ENCODE measurements around the gene PLCB4.

The PLCB4 gene

DNA sequence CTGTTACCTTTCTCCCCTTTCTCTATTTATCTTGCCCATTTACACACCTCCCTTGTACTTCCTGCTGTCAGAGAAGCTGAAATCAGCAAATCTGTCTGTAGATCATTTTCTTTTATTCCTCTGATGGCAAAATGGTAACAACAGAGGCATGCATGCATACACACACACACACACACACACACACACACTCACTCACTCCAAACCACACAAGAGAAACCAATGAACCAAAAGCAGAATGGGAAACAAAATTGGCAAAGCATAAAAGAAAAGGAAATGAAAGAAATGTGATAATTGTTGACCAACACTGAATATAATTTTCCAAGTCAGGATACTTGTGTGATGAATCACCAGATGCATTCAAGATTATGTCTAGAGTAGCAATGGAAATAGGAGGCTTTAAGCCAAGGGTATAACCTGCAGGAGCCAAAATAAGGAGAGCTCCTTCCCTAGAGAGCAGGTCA is 172.4 kb downstream of the PLCB4 start:
- ATAC-seq (no peak), DNase-seq (no peak)
- no peak overlapping the region for H3K4me3 Mint-ChIP-seq
- no peak overlapping the region for H3K27ac Mint-ChIP-seq
- H3K9me3 Mint-ChIP-seq, result no peaks in the 10 kb centered on the region
- no peaks in the 10 kb centered on the region for H3K36me3 Mint-ChIP-seq (ENCODE audit: low read depth)
- H3K27me3 Mint-ChIP-seq, result no peaks in the 10 kb centered on the region
- no peaks in the 10 kb centered on the region for H3K4me1 Mint-ChIP-seq

DNA sequence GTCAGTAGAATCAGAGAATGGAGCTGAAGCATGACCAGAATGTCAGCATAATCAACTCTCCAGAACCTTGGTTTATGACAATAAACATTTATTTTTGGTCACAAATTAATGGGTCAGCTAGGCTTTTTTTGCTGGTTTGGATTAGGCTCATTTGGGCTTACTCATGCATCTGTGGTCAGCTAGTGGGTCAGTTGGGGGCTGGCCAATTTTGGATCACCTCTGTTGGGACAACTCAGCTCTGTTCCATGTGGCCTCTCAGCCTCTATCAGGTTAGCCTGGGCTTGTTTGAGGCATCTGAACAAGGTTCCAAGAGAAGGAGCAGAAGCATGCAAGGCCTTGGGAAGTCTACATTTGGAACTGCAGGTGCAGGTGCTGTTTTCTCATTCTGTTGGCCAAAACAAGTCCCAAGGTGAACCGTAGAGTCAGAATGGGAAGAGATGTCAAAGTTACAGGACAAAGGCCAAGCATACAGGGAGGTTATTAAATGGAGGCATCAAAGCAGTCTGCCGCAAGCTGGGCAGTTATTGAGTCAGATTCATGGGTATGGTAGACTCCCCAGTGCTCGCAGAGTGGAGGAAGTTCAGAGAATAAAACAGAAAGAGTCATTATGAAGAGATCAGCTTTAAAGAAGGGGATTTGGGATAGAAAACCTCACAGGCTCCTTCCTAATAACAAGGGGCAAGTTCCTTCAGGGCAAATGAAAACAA is 173.0 kb downstream of the PLCB4 start:
- Mint-ChIP-seq H3K27me3 (no peaks in the 10 kb centered on the region), H3K36me3 (ENCODE audit: low read depth) (no peaks in the 10 kb centered on the region), H3K27ac (no peak overlapping the region), H3K9me3 (no peaks in the 10 kb centered on the region), H3K4me3 (no peak overlapping the region), H3K4me1 (no peaks in the 10 kb centered on the region)
- no peak for DNase-seq
- ATAC-seq, result no peak

DNA sequence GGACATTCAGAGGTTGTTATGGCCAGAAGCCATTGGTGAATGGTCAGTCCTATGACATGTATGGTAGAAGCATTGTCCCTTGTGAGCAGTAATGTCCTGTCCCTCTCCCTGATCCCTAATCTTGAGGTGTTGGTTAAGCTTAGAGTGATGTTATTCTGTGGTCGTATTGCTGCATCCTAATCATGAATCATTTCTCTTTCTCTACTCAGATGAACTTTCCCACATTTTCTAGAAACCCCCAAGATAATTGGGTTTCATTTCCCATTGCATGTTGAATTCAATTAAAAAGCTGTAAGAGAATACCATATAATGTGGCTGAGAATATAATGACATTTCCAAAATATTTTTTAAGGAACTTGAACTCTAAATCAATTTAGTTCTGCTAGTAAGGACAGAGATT is 175.1 kb downstream of the PLCB4 start:
- no peaks in the 10 kb centered on the region for H3K27me3 Mint-ChIP-seq
- H3K4me3 Mint-ChIP-seq, result no peak overlapping the region
- H3K9me3 Mint-ChIP-seq, result no peaks in the 10 kb centered on the region
- DNase-seq (no peak), ATAC-seq (no peak)
- H3K4me1 Mint-ChIP-seq, result no peaks in the 10 kb centered on the region
- H3K36me3 Mint-ChIP-seq (ENCODE audit: low read depth), result no peaks in the 10 kb centered on the region
- no peak overlapping the region for H3K27ac Mint-ChIP-seq

DNA sequence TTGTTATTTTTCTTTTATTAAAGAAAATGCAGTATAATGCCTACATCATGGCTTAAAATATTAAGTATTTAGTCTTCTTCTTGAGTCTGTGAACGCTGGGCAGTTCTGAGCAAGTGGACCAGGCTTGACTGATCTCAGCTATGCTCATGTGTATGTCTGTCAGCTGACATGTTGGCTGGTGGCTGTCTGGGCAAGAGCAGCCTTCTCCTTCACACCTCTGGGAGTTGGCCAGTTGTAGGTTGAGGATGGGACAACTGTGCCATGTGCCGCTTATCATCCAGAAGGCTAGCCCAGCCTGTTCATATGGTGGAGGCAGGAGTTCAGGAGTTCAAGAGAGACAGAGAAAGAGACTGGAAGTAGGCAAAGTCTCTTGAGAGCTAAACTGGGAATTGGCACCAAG is 175.9 kb downstream of the PLCB4 start:
- DNase-seq, result no peak
- no peaks in the 10 kb centered on the region for H3K36me3 Mint-ChIP-seq (ENCODE audit: low read depth)
- no peaks in the 10 kb centered on the region for H3K27me3 Mint-ChIP-seq
- H3K4me1 Mint-ChIP-seq, result no peaks in the 10 kb centered on the region
- ATAC-seq, result no peak
- H3K27ac Mint-ChIP-seq, result no peak overlapping the region
- no peak overlapping the region for H3K4me3 Mint-ChIP-seq
- H3K9me3 Mint-ChIP-seq, result no peaks in the 10 kb centered on the region

- no peak for ATAC-seq
- Mint-ChIP-seq H3K27me3 (no peaks in the 10 kb centered on the region), H3K4me3 (no peak overlapping the region), H3K9me3 (no peaks in the 10 kb centered on the region), H3K4me1 (no peaks in the 10 kb centered on the region), H3K36me3 (ENCODE audit: low read depth) (no peaks in the 10 kb centered on the region), H3K27ac (no peak overlapping the region)
- DNase-seq, result no peak
Observed at GRCh38 chr20:9246731-9247130, 177.8 kb downstream of the PLCB4 start.

GRCh38 chr20:9250511-9250910 is 181.6 kb downstream of the PLCB4 start:
- Mint-ChIP-seq H3K4me3 (no peak overlapping the region), H3K4me1 (no peaks in the 10 kb centered on the region), H3K36me3 (ENCODE audit: low read depth) (no peaks in the 10 kb centered on the region), H3K9me3 (no peaks in the 10 kb centered on the region), H3K27ac (no peak overlapping the region), H3K27me3 (no peaks in the 10 kb centered on the region)
- DNase-seq, result no peak
- no peak for ATAC-seq

- Mint-ChIP-seq H3K4me1 (no peaks in the 10 kb centered on the region), H3K4me3 (no peak overlapping the region), H3K36me3 (ENCODE audit: low read depth) (no peaks in the 10 kb centered on the region), H3K27ac (no peak overlapping the region), H3K9me3 (peaks cover 1% of the 10 kb centered on the region), H3K27me3 (no peaks in the 10 kb centered on the region)
- DNase-seq, result no peak
- ATAC-seq, result no peak
Observed at GRCh38 chr20:9253006-9253539, 184.2 kb downstream of the PLCB4 start.

DNA sequence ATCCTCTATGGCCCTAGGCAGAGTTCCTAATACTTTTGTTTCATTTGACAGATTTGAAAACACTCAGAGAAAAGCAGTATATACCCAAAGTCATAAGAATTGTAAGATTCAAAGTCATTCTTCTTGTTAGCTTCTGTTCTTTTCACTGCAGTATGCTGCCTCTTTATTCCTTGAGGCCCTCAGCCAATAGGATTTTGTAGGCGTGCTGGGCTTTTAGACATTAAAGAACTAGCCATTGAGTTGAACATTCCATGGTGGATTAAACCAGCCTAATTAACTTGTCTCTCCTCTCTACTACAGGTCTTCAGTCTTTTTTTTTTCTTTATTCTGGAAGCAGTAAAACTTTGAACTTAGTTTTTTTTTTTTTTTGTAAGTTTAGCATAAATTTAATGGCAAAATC is 186.3 kb downstream of the PLCB4 start:
- no peak overlapping the region for H3K27ac Mint-ChIP-seq
- peaks cover 4% of the 10 kb centered on the region for H3K9me3 Mint-ChIP-seq
- H3K4me1 Mint-ChIP-seq, result no peaks in the 10 kb centered on the region

DNA sequence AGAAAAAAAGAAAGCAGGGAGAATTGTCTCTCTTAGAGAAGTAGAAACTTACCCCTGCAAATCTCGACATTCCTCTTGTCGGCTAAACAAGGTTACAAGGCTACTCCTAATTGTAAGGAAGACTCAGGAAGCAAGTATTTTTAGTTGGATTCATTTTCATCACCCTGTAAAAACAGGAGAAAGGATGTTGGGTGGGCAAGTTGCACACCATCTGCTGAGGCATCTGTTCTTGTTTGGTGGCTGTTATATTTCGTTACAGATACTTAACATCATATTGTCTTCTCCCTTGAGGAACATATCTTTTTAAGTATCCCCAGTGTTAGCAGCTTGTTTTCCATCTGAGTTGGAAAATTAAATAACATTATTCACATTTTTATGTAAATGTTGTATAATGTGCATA is 187.5 kb downstream of the PLCB4 start:
- H3K27me3 Mint-ChIP-seq, result no peaks in the 10 kb centered on the region
- H3K4me3 Mint-ChIP-seq, result no peak overlapping the region
- peaks cover 4% of the 10 kb centered on the region for H3K9me3 Mint-ChIP-seq
- H3K4me1 Mint-ChIP-seq, result no peaks in the 10 kb centered on the region
- H3K27ac Mint-ChIP-seq, result no peak overlapping the region
- H3K36me3 Mint-ChIP-seq (ENCODE audit: low read depth), result no peaks in the 10 kb centered on the region
- no peak for ATAC-seq
- DNase-seq, result no peak

More for the DNA sequence above, 186.3 kb downstream of the PLCB4 start:
- DNase-seq (no peak), ATAC-seq (no peak)
- Mint-ChIP-seq H3K36me3 (ENCODE audit: low read depth) (no peaks in the 10 kb centered on the region), H3K27me3 (no peaks in the 10 kb centered on the region), H3K4me3 (no peak overlapping the region)

- peaks cover 4% of the 10 kb centered on the region for H3K9me3 Mint-ChIP-seq
- no peak overlapping the region for H3K4me3 Mint-ChIP-seq
- ATAC-seq (no peak), DNase-seq (no peak)
- H3K27me3 Mint-ChIP-seq, result no peaks in the 10 kb centered on the region
- no peaks in the 10 kb centered on the region for H3K36me3 Mint-ChIP-seq (ENCODE audit: low read depth)
- H3K4me1 Mint-ChIP-seq, result no peaks in the 10 kb centered on the region
- no peak overlapping the region for H3K27ac Mint-ChIP-seq
Observed at GRCh38 chr20:9258901-9259300, 190.0 kb downstream of the PLCB4 start.

DNA sequence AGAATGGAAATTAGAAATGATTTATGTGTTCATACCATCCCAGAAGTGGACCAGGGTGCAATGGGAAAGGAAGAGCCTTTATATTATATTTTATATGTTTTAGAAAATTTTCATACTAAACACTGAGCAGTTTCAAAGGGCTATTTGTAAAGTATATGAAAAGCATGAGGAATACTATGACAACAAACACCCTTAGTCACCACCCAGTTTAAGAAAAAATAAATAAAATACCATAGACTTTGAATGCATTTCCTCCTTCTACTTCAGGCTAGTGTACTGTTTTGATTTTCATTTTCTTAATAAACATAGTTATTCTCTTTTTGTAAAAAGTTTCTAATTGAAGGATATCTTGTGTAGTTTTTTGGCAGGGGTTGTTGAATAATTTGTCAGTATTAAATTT is 191.1 kb downstream of the PLCB4 start:
- DNase-seq (no peak), ATAC-seq (no peak)
- peaks cover 4% of the 10 kb centered on the region for H3K9me3 Mint-ChIP-seq
- H3K27me3 Mint-ChIP-seq, result no peaks in the 10 kb centered on the region
- no peak overlapping the region for H3K27ac Mint-ChIP-seq
- no peaks in the 10 kb centered on the region for H3K36me3 Mint-ChIP-seq (ENCODE audit: low read depth)
- H3K4me1 Mint-ChIP-seq, result no peaks in the 10 kb centered on the region
- no peak overlapping the region for H3K4me3 Mint-ChIP-seq

DNA sequence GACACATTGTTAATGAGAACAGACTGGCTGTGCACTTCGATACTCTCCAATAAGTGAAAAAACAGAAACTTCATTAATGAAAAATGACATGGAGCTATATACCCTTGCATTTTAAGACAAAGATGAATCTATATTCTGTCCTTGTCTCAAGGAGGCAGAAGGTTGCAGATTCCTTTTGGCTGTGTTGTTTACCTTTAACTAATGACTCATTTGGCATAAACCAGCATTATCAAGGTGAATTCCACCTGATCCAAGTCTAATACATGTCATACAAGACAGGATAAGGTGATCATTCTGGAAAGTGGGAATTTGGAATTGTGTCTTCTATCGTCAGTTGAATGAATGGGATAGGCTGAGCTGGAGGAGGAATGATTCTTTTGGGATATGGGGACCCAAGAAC is 192.9 kb downstream of the PLCB4 start:
- no peaks in the 10 kb centered on the region for H3K4me1 Mint-ChIP-seq
- H3K27ac Mint-ChIP-seq, result no peak overlapping the region
- DNase-seq (no peak), ATAC-seq (no peak)
- H3K27me3 Mint-ChIP-seq, result no peaks in the 10 kb centered on the region
- H3K9me3 Mint-ChIP-seq, result peaks cover 4% of the 10 kb centered on the region
- H3K4me3 Mint-ChIP-seq, result no peak overlapping the region
- no peaks in the 10 kb centered on the region for H3K36me3 Mint-ChIP-seq (ENCODE audit: low read depth)

- Mint-ChIP-seq H3K4me1 (no peaks in the 10 kb centered on the region), H3K27ac (no peak overlapping the region), H3K36me3 (ENCODE audit: low read depth) (no peaks in the 10 kb centered on the region), H3K4me3 (no peak overlapping the region), H3K27me3 (no peaks in the 10 kb centered on the region), H3K9me3 (peaks cover 4% of the 10 kb centered on the region)
- ATAC-seq (no peak), DNase-seq (no peak)
Observed at GRCh38 chr20:9262653-9263194, 193.8 kb downstream of the PLCB4 start.

GRCh38 chr20:9269280-9269971 is 200.5 kb downstream of the PLCB4 start:
- no peak for DNase-seq
- no peak for ATAC-seq
- Mint-ChIP-seq H3K27me3 (no peaks in the 10 kb centered on the region), H3K4me3 (no peak overlapping the region), H3K27ac (no peak overlapping the region), H3K36me3 (ENCODE audit: low read depth) (no peaks in the 10 kb centered on the region), H3K9me3 (no peaks in the 10 kb centered on the region), H3K4me1 (no peaks in the 10 kb centered on the region)

DNA sequence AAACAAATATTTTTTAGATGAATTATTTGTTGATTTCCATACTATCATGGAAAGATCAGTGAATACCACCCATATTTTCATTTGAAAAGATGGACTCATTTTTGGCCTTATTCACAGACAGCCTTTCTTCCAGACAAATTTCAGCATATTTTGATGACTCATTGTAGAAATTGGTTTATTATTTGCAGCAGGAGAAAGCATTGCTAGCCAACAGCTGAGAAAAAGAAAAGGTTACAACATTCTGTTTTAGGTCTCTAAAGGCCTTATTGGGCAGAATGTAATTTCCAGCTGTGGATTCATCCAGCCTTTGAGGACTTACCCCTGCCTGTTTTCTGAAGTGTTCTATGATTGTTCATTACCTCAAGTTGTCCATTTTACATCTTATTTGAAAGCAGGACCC is 201.9 kb downstream of the PLCB4 start:
- ATAC-seq (no peak), DNase-seq (no peak)
- no peaks in the 10 kb centered on the region for H3K9me3 Mint-ChIP-seq
- H3K36me3 Mint-ChIP-seq (ENCODE audit: low read depth), result no peaks in the 10 kb centered on the region
- H3K4me1 Mint-ChIP-seq, result no peaks in the 10 kb centered on the region
- H3K4me3 Mint-ChIP-seq, result no peak overlapping the region
- no peaks in the 10 kb centered on the region for H3K27me3 Mint-ChIP-seq
- H3K27ac Mint-ChIP-seq, result no peak overlapping the region

All from activated naive CD8-positive, alpha-beta T cell treated with anti-CD3 and anti-CD28 coated beads, Interleukin-2, amount 50 U/mL, for 24 hours (primary cell).